IPS DF 19.7 (cell line): ENCODE data around the gene PRELID3B.

Source experiments
- DNase-seq: peaks from one replicate; pipeline ENCODE4 v3.0.0-alpha.2; 2013; ENCODE audit warnings: low read depth, low spot score

Gene PRELID3B

GRCh38 chr20:59042151-59042795, at the start of gene PRELID3B:
Gene PRELID3B, minus strand, starts transcription at chr20:59042786. Its CDS starts 56 bp downstream, at chr20:59042730.
- DNase-seq: no peak

GRCh38 chr20:59087829-59088433, 45.3 kb upstream of the PRELID3B start:
- no peak for DNase-seq

- DNase-seq: no peak
Measured at GRCh38 chr20:59086923-59087322, 44.3 kb upstream of the PRELID3B start.

GRCh38 chr20:59084041-59084850, 41.7 kb upstream of the PRELID3B start:
- no peak for DNase-seq

GRCh38 chr20:59082981-59083380, 40.4 kb upstream of the PRELID3B start:
- DNase-seq: no peak

GRCh38 chr20:59082077-59082740, 39.6 kb upstream of the PRELID3B start:
- DNase-seq: no peak

GRCh38 chr20:59081036-59081435, 38.5 kb upstream of the PRELID3B start:
- no peak for DNase-seq

GRCh38 chr20:59078231-59078630, 35.6 kb upstream of the PRELID3B start:
- no peak for DNase-seq

GRCh38 chr20:59077705-59078104, 35.1 kb upstream of the PRELID3B start:
- DNase-seq: no peak

- DNase-seq: no peak
Measured at GRCh38 chr20:59075934-59076508, 33.4 kb upstream of the PRELID3B start.

GRCh38 chr20:59074456-59074855, 31.9 kb upstream of the PRELID3B start:
- DNase-seq: no peak

GRCh38 chr20:59073582-59073981, 31.0 kb upstream of the PRELID3B start:
- no peak for DNase-seq

- no peak for DNase-seq
Measured at GRCh38 chr20:59071216-59071615, 28.6 kb upstream of the PRELID3B start.

- DNase-seq: no peak
Measured at GRCh38 chr20:59069026-59069425, 26.4 kb upstream of the PRELID3B start.

- no peak for DNase-seq
Measured at GRCh38 chr20:59068534-59068933, 25.9 kb upstream of the PRELID3B start.

- DNase-seq: no peak
Measured at GRCh38 chr20:59064214-59064722, 21.7 kb upstream of the PRELID3B start.

GRCh38 chr20:59063358-59064213, 21.0 kb upstream of the PRELID3B start:
- no peak for DNase-seq

GRCh38 chr20:59062081-59062480, 19.5 kb upstream of the PRELID3B start:
- DNase-seq: no peak

GRCh38 chr20:59055302-59055701, 12.7 kb upstream of the PRELID3B start:
- DNase-seq: no peak

GRCh38 chr20:59051666-59052185, 9.1 kb upstream of the PRELID3B start:
- no peak for DNase-seq
